ENCODE data around the gene BMP7. TPM values are rescaled to one million over a fixed set of nuclear protein-coding genes. Genes with fewer than 3 reads are reported as not detected.

BMP7 gene
- total and polyA plus RNA-seq, 9 of the 15 experiments (the other 6 are each of a cell fraction or from before 2014, with no cell fraction given), result 0.18 TPM; not detected in 8

GRCh38 chr20:57146155-57146554 is 120.3 kb downstream of the BMP7 start:
- H3K4me2 ChIP-seq (ENCODE audit: insufficient read depth, low read length), result no peak overlapping the region
- peaks cover 5% of the 10 kb centered on the region; the same call in 1 of the 2 replicates for H4K20me1 ChIP-seq (replicated peaks; ENCODE audit: control insufficient read depth, insufficient read depth, low read length)
- in situ Hi-C loops (cut with MboI), result no loop called here
- peaks cover 14 to 48% of the 10 kb centered on the region in 2 experiments; a peak in 4 of 5 replicates for H3K27me3 ChIP-seq (ENCODE audit: control insufficient read depth in 2 of 2, insufficient read depth in 2 of 2, low read length in 2 of 2)
- H3K4me3 ChIP-seq, result no peak overlapping the region
- FAIRE-seq, result no peak
- CTCF ChIA-PET (ENCODE audit: low intra/inter-chr PET ratio), result no interaction called here
- H3K9me3 ChIP-seq (replicated peaks; ENCODE audit: control insufficient read depth, insufficient read depth, low read depth, low read length), result no peaks in the 10 kb centered on the region
- POLR2A ChIA-PET, result interaction anchor here (0.5 kb wide), 1 partner anchor 73 kb away, joined by 5 read pairs; no protein-coding TSS in a partner anchor
- no peak for ATAC-seq
- no peaks in the 10 kb centered on the region for H3K79me2 ChIP-seq (ENCODE audit: control insufficient read depth, insufficient read depth, low read length)
- TF ChIP-seq ZNF24 (IDR thresholded peaks at IDR 0.05) (peak; percentile 75), ZNF561 (CRISPR knock-in tag; conservative IDR thresholded peaks at IDR 0.05) (no peak)
- no peak overlapping the region for H2AFZ ChIP-seq (ENCODE audit: low read depth, low read length)
- H3K27ac ChIP-seq (ENCODE audit: extremely low read depth, low read depth, low read length), result no peak overlapping the region
- no peaks in the 10 kb centered on the region for H3K36me3 ChIP-seq (ENCODE audit: control insufficient read depth, insufficient read depth, low read length)
- intact Hi-C loops (cut with micrococcal nuclease), result no loop called here
- H3K9me1 ChIP-seq (ENCODE audit: control insufficient read depth, insufficient read depth, low read length), result no peaks in the 10 kb centered on the region
- H3K4me1 ChIP-seq (replicated peaks in 1 of 2; ENCODE audit: control insufficient read depth in 2 of 2, insufficient read depth in 2 of 2, low read length in 2 of 2), result no peaks in the 10 kb centered on the region
- no TSS peak for BruUV-seq (replicated peaks)
- 4% methylated on average over 2 of the region's 2 CpGs for WGBS (ENCODE audit: insufficient coverage, low coverage, missing lambda C conversion rate)
- no peak for DNase-seq (ENCODE audit: extremely low read depth in 1 of 4, low spot score in 3 of 4)
- H3K9ac ChIP-seq (ENCODE audit: insufficient read depth in 1 of 2, low read depth in 2 of 2, low read length in 2 of 2), result no peak overlapping the region

GRCh38 chr20:57145089-57145631 is 121.3 kb downstream of the BMP7 start:
- Histone ChIP-seq H3K9me1 (ENCODE audit: control insufficient read depth, insufficient read depth, low read length) (no peaks in the 10 kb centered on the region), H3K9ac (ENCODE audit: insufficient read depth in 1 of 2, low read depth in 2 of 2, low read length in 2 of 2) (no peak overlapping the region), H3K9me3 (replicated peaks; ENCODE audit: control insufficient read depth, insufficient read depth, low read depth, low read length) (no peaks in the 10 kb centered on the region), H3K4me2 (ENCODE audit: insufficient read depth, low read length) (no peak overlapping the region), H3K36me3 (ENCODE audit: control insufficient read depth, insufficient read depth, low read length) (no peaks in the 10 kb centered on the region), H2AFZ (ENCODE audit: low read depth, low read length) (no peak overlapping the region), H3K27ac (ENCODE audit: extremely low read depth, low read depth, low read length) (no peak overlapping the region), H3K27me3 (ENCODE audit: control insufficient read depth in 2 of 2, insufficient read depth in 2 of 2, low read length in 2 of 2) (peaks cover 14 to 48% of the 10 kb centered on the region in 2 experiments; a peak in 4 of 5 replicates), H3K4me3 (no peak overlapping the region), H4K20me1 (replicated peaks; ENCODE audit: control insufficient read depth, insufficient read depth, low read length) (peaks cover 5% of the 10 kb centered on the region; the same call in 1 of the 2 replicates), H3K4me1 (replicated peaks in 1 of 2; ENCODE audit: control insufficient read depth in 2 of 2, insufficient read depth in 2 of 2, low read length in 2 of 2) (no peaks in the 10 kb centered on the region), H3K79me2 (ENCODE audit: control insufficient read depth, insufficient read depth, low read length) (no peaks in the 10 kb centered on the region)
- no peak for DNase-seq (ENCODE audit: extremely low read depth in 1 of 4, low spot score in 3 of 4)
- ChIA-PET CTCF (ENCODE audit: low intra/inter-chr PET ratio) (no interaction called here), POLR2A (no interaction called here)
- 0% methylated on average over 8 of the region's 8 CpGs for WGBS (ENCODE audit: insufficient coverage, low coverage, missing lambda C conversion rate)
- no peak for ATAC-seq
- no peak for FAIRE-seq
- intact Hi-C loops (cut with micrococcal nuclease), result no loop called here
- no TSS peak for BruUV-seq (replicated peaks)
- in situ Hi-C loops (cut with MboI), result no loop called here
- no peak for TF ChIP-seq ZNF586 (CRISPR knock-in tag; conservative IDR thresholded peaks at IDR 0.05)
- TF ChIP-seq ZBTB11 (CRISPR knock-in tag; IDR thresholded peaks at IDR 0.05), result peak in 1 of 3 experiments; percentile 69; a peak in 2 of 6 replicates
- no peak for TF ChIP-seq U2AF2 (optimal IDR thresholded peaks at IDR 0.05; ENCODE audit: low read depth, low read length)
- TF ChIP-seq TGIF2 (CRISPR knock-in tag; IDR thresholded peaks at IDR 0.05), result no peak
- 0 out of 4 replicates have a peak, but pooled peaks of 1 of the 2 experiments have one; percentile 20 for TF ChIP-seq BCLAF1 (IDR thresholded peaks at IDR 0.05; ENCODE audit: borderline replicate concordance in 1 of 2, control insufficient read depth in 1 of 2, low read depth in 2 of 2, low read length in 1 of 2)
- no peak for TF ChIP-seq CTBP1 (IDR thresholded peaks at IDR 0.05; ENCODE audit: borderline replicate concordance)

Measured in K562 (cell line).